Liver (tissue), 3 donors: ENCODE measurements around the gene THOP1.

ENCODE experiments used
- ATF3 ChIP-seq: IDR thresholded peaks from 2 replicates; pipeline ENCODE4 v1.6.1; 2016; ENCODE audit warnings: antibody characterized with exemption
- CTCF ChIP-seq: fragments of 150-350 bp; IDR thresholded peaks from 2 replicates; pipeline ENCODE4 v1.5.1; 2017; ENCODE audit warnings: improper control_type of control experiment, low read depth, low read length; ENCODE audit not compliant: missing input control
- EGR1 ChIP-seq, 2 donors: IDR thresholded peaks; 2 replicates each; pipeline ENCODE4 v1.6.1; 2016 to 2018; ENCODE audit warnings: antibody characterized with exemption in 2 of 2, low read depth in 2 of 2
- GABPA ChIP-seq, 2 donors: IDR thresholded peaks in 1 of 2; conservative IDR thresholded peaks in 1 of 2; 2 replicates each; pipeline ENCODE4 v1.6.1; 2016; ENCODE audit warnings: antibody characterized with exemption in 2 of 2, mild to moderate bottlenecking in 1 of 2, moderate library complexity in 1 of 2
- HNF4G ChIP-seq: IDR thresholded peaks from 2 replicates; pipeline ENCODE4 v1.6.1; 2016; ENCODE audit warnings: antibody characterized with exemption
- JUND ChIP-seq, 2 donors: IDR thresholded peaks; 2 replicates each; pipeline ENCODE4 v1.6.1; 2016; ENCODE audit warnings: antibody characterized with exemption in 2 of 2
- MAX ChIP-seq: IDR thresholded peaks from 2 replicates; pipeline ENCODE4 v1.6.1; 2016; ENCODE audit warnings: antibody characterized with exemption
- RAD21 ChIP-seq, 2 donors: IDR thresholded peaks; 2 replicates each; pipeline ENCODE4 v1.6.1; 2016; ENCODE audit warnings: antibody characterized with exemption in 2 of 2, mild to moderate bottlenecking in 2 of 2
- REST ChIP-seq: IDR thresholded peaks from 2 replicates; pipeline ENCODE4 v1.6.1; 2016; ENCODE audit warnings: antibody characterized with exemption, mild to moderate bottlenecking
- RXRA ChIP-seq, 2 donors: IDR thresholded peaks; 2 replicates each; pipeline ENCODE4 v1.6.1; 2017 to 2018; ENCODE audit warnings: antibody characterized with exemption in 2 of 2, mild to moderate bottlenecking in 1 of 2
- TAF1 ChIP-seq: conservative IDR thresholded peaks from 2 replicates; pipeline ENCODE4 v1.6.1; 2016; ENCODE audit warnings: antibody characterized with exemption, mild to moderate bottlenecking
- YY1 ChIP-seq: IDR thresholded peaks from 2 replicates; pipeline ENCODE4 v1.6.1; 2016; ENCODE audit warnings: antibody characterized with exemption, mild to moderate bottlenecking
- ZBTB33 ChIP-seq: IDR thresholded peaks from 2 replicates; pipeline ENCODE4 v1.6.1; 2016; ENCODE audit warnings: antibody characterized with exemption
- donor health status: healthy.
- donor health status: healthy.

- TF ChIP-seq CTCF (no peak), TAF1 (no peak), JUND (IDR thresholded peaks at IDR 0.05) (no peak), MAX (no peak), ATF3 (no peak), RAD21 (IDR thresholded peaks at IDR 0.05) (no peak), GABPA (IDR thresholded peaks at IDR 0.05 in 1 of 2, conservative IDR thresholded peaks at IDR 0.05 in 1 of 2) (no peak), YY1 (no peak), EGR1 (IDR thresholded peaks at IDR 0.05; ENCODE audit: low read depth in 2 of 2) (no peak), RXRA (IDR thresholded peaks at IDR 0.05) (no peak), REST (no peak), ZBTB33 (no peak), HNF4G (no peak)
Measured at GRCh38 chr19:2750808-2751437, 34.4 kb upstream of the THOP1 start.
